Astrocyte (in vitro differentiated cells and primary cell): ENCODE data around the gene SLC22A13.

Source experiments
- CTCF ChIP-seq: IDR thresholded peaks from 2 replicates; pipeline ENCODE4 v1.5.1; 2011; ENCODE audit warnings: low read depth, mild to moderate bottlenecking, inconsistent platforms, low read length, moderate library complexity; ENCODE audit not compliant: insufficient read depth
- EZH2 ChIP-seq: IDR thresholded peaks from 2 replicates; pipeline ENCODE4 v1.6.1; 2012; ENCODE audit warnings: mild to moderate bottlenecking, low read length, inconsistent platforms; ENCODE audit not compliant: insufficient read depth

- TF ChIP-seq CTCF (no peak), EZH2 (no peak)
These were observed 5.0 kb downstream of the SLC22A13 start for GRCh38 chr3:38270606-38271005.
